Measurements from ENCODE around the gene GNB3.
A peak's percentile ranks its signal among the peaks of the same experiment; 100 is the strongest.

GNB3 gene

DNA sequence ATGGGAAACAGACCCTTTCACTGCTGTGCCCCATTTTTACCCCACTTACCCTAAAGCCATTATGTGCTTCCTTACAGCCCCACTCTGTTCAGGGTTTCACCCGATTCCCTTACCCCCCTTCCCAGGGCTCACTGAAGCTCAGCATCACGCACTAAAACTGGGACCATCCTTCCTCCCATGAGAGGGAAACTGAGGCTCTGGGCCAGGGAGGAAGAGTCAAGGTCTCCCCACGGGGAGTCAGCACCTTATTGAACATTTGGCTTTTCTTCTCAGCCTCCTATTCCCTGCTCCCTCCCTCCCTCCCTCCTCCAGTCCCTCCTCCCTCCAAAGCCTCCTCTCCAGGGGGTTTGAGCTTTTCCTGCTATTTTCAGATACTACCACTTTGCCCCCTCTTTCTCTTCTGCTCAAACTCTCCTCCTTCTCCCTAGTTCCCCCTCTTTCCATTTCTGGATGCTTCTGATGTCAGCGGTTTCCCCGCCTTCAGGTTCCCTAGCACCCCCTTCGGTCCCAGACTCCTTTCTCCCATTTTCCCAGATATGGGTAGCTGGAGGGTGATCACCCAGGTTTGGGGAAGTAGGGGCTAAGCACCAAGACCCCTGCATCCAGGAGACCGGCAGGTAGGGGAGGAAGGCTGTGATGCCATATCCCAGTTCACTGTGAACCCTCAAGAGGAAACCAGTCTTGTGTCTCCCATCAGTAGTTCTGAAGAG is 18.1 kb upstream of the GNB3 start:
- Histone ChIP-seq H3K27ac (no peak overlapping the region), H3K4me3 (peak overlapping the region in 1 of 7 experiments; percentile 29)

DNA sequence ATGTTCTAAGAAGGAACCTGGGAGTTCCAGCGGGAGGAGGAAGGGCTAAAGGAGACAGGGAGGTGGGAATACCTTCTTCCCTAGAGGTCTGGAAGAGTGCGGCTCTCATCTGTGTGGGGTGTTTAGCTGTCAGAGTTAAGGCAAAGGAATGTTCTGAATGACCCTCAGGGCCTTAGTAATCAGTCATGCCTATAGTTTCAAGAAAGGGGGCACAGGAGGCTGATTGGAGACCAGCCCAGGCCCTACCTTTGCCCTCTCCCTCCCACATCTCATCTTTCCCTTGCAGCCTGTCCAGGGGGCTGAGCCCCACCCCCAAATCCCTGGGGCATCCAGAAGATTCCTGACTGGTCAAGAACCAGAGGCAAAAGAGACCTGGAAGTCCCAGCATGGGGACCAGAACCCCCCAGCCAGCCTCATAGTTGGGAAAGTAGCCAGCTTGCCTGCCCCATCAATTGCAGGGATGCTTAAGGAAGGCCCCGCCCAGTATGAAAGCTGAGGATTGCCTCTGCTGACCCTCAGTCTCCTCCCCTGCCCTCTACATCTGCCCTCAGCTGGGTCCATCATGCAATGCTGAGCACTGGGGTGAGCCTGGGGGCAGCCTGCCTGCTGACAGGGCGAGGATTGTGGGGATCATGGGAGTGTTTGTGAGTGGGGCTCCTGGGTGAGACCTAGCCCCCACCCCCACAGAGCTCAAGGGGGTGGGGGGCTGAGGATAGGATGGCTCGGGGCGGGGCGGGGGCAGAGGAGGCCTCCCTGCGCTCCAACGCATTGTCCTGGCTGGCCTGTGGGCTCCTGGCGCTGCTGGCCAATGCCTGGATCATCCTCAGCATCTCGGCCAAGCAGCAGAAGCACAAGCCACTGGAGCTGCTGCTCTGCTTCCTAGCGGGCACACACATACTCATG is 17.3 kb upstream of the GNB3 start:
- Histone ChIP-seq H3K27ac (no peak overlapping the region), H3K4me3 (no peak overlapping the region)

DNA sequence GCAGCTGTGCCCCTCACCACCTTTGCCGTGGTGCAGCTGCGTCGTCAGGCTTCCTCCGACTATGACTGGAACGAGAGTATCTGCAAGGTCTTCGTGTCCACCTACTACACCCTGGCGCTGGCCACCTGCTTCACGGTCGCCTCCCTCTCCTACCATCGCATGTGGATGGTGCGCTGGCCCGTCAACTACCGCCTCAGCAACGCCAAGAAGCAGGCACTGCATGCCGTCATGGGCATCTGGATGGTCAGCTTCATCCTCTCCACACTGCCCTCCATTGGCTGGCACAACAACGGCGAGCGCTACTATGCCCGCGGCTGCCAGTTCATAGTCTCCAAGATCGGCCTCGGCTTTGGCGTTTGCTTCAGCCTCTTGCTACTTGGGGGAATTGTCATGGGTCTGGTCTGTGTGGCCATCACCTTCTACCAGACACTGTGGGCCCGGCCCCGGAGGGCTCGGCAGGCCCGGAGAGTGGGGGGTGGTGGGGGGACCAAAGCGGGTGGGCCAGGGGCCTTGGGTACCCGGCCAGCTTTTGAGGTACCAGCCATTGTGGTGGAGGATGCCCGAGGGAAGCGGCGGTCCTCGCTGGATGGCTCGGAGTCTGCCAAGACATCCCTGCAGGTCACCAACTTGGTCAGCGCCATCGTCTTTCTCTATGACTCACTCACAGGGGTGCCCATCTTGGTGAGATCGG is 16.5 kb upstream of the GNB3 start:
- Histone ChIP-seq H3K4me3 (no peak overlapping the region), H3K27ac (no peak overlapping the region)

DNA sequence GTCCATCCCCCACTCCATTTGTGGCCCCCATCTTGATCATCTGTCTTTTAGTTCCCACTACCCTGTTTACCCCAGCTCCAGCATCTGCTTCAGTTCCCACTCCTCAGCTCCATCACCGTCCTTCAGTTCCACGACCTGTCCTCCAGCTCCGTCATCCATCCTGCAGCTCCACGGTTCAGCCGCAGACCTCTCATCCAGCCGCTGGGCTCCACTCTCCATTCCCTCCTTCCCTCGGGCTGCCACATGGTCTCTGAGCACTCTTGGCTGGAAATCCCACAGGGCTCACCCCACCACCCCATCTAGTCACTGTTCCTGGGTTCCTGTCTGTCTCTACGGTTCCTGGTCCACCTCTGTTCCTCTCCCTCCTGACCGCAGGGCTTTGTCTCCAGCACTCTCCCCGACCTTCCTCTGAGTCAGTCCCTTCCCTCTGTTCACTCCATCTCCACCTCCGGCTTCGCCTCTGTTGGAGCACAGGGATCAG is 15.8 kb upstream of the GNB3 start:
- no peak overlapping the region for H3K4me3 ChIP-seq
- H3K27ac ChIP-seq = peak overlapping the region in 1 of 21 experiments; percentile 22

DNA sequence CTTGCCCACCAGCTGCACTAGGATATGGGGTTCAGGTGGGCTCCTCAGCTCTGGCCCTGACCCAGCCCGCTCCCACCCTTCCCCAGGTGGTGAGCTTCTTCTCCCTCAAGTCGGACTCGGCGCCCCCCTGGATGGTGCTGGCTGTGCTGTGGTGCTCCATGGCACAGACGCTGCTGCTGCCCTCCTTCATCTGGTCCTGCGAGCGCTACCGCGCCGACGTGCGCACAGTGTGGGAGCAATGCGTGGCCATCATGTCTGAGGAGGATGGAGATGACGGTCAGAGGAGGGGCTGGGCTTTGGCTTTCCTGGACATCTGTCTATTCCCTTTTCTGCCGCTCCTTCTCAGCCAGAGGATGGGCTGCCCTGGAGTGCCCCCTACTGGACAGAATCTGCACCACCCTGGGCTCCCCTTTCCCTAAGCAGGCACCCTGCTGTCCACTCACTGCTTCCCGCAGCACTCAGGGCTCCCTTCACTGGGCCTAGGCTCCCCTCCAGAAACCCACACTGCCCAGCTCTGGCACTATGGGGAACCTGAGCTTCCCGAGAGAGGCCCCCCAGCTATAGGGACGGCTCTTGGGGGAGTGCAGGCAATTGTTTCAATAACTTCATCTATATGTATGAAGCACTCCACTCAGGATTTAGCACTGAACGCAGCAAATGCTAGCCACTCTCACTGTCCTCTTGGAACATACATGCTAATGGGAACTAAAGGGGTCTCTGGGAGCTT is 15.2 kb upstream of the GNB3 start:
- H3K27ac ChIP-seq = peak overlapping the region in 1 of 21 experiments; percentile 22
- no peak overlapping the region for H3K4me3 ChIP-seq

DNA sequence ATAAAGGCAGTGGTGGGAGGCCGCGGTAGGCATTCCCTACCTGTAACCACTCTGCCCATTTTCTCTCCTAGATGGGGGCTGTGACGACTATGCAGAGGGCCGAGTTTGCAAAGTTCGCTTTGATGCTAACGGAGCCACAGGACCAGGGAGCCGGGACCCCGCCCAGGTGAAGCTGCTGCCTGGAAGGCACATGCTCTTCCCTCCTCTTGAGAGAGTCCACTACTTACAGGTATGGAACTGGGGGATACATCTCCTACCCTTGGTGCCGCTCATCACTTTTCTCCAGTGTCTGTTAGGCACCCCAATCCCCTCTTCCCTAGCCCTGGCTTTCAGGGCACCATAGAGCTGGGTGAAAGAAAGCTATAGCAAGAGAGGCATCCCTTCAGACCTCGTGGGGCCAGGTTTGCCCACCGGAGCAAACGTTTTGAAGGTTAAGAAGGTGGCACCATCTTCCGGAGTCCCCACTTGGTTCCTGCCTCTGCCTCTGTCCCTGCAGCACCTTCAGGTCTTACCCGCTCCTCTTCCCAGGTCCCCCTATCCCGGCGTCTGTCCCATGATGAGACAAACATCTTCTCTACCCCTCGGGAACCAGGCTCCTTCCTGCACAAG is 14.5 kb upstream of the GNB3 start:
- no peak overlapping the region for H3K27ac ChIP-seq
- no peak overlapping the region for H3K4me3 ChIP-seq

DNA sequence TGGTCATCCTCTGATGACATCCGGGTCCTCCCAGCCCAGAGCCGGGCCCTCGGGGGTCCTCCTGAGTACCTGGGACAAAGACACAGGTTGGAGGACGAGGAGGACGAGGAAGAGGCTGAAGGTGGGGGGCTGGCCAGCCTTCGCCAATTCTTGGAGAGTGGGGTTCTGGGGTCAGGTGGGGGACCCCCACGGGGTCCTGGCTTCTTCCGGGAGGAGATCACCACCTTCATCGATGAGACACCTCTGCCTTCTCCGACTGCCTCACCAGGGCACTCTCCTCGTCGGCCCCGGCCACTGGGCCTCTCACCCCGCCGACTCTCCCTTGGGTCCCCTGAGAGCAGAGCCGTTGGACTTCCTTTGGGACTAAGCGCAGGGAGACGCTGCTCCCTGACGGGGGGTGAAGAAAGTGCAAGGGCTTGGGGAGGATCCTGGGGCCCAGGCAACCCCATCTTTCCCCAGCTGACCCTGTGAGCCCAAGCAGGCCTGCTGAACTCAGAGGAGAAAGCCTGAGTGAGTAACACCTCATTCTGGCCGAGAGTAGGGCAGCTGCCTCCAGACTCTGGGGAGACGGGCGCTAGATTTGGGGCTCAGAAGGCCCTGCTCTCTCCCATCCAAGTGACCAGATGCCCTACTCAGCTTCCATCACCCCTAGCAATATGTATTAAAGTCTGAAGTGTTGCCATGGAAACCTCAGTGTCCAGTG is 13.8 kb upstream of the GNB3 start:
- Histone ChIP-seq H3K4me3 (no peak overlapping the region), H3K27ac (peak overlapping the region in 5 of 21 experiments; percentile 15 to 57 (median 29))

DNA sequence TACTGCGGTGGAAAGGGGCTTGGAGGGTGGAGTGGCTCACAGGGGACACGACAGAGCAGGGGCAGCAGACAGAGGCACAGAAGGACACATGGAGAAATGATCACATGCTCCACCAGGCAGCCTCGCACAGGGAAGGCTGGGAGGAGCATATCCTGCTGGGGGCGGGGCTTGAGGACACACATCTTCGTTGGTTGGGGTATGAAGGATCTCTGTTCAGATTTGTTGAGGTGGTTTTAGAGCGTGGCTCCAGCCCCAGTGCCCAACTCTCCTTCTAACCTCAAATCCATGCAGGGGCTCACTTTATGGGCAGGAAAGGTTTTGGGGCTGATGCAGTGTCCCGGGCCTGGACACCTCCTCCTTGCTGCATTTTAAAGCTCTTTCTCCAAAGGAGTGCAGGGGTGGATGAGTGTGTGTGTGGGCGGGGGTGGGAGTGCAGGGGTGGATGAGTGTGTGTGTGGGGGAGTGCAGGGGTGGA is 13.3 kb upstream of the GNB3 start:
- H3K27ac ChIP-seq = peak overlapping the region in 6 of 21 experiments; percentile 15 to 71 (median 36)
- no peak overlapping the region for H3K4me3 ChIP-seq

DNA sequence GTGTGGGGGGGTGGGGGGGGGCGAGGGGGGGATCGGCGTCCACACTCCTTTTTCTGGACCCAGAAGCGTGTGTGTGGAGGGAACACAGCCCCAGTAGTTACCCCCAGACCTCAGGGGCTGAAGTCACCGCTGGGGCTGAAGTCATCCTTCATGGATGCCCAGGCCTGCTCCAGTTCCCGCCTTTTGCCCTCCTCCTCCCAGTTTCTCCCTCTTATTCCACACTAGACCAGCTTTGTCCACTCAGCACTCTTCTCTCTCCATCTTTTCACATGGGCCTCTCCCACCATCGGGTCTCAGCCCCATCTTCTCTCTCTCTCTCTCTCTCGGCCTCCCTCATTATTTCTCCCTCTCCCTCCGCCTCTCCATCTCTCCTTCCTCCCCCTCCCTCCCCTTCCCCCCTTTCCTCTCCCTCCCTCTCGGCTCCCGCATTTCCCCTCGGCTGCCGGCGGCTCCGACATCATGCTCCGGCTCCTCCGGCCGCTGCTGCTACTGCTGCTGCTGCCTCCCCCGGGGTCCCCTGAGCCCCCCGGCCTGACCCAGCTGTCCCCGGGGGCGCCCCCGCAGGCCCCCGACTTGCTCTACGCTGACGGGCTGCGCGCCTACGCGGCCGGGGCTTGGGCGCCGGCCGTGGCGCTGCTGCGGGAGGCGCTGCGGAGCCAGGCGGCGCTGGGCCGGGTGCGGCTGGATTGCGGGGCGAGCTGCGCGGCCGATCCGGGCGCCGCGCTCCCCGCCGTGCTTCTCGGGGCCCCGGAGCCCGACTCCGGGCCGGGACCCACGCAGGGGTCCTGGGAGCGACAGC is 12.5 kb upstream of the GNB3 start, which contains the start of gene P3H3:
TSS of gene P3H3 (plus strand) at position 426 of the 799 bp plus-strand sequence. CDS start at position 460, 34 bp downstream.
- Histone ChIP-seq H3K4me3 (peak within 1 kb of the TSS; percentile 50 to 69 (median 57)), H3K27ac (peak within 1 kb of the TSS in 20 of 21 experiments; percentile 39 to 92 (median 74))

DNA sequence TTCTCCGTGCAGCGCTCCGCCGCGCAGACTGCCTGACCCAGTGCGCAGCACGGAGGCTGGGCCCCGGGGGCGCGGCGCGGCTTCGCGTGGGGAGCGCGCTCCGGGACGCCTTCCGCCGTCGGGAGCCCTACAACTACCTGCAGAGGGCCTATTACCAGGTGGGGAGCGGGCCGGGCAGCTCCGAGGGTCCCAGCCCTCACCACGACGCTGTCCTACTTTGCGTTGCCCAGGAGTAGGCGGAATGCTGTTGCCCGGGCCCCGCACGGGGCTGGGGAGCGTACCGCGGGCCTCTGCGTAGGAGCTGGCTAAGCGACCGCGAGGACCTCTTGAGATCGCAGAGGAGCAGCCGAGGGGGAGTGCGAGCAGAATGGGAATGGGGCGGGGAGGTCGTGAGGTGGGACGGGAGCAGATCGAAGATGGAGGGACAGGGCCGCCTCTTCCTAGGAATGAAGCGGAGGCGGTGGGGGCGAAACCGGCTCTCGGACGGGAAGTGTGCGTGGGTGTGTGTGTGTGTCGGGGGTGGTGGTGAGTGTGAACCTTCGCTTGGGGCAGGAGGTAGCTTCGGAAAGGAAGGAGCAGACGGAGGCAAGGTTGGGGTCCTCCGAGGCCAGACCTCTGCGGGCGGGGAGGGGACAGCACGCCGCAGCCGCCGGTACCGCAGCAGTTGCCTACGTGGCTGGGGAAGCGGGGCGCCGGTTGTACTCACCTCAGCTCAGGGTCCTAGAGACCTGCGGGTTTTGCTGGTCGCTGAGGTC is 11.8 kb upstream of the GNB3 start:
- Histone ChIP-seq H3K4me3 (peak overlapping the region; percentile 50 to 69 (median 57)), H3K27ac (peak overlapping the region in 20 of 21 experiments; percentile 39 to 92 (median 74))

DNA sequence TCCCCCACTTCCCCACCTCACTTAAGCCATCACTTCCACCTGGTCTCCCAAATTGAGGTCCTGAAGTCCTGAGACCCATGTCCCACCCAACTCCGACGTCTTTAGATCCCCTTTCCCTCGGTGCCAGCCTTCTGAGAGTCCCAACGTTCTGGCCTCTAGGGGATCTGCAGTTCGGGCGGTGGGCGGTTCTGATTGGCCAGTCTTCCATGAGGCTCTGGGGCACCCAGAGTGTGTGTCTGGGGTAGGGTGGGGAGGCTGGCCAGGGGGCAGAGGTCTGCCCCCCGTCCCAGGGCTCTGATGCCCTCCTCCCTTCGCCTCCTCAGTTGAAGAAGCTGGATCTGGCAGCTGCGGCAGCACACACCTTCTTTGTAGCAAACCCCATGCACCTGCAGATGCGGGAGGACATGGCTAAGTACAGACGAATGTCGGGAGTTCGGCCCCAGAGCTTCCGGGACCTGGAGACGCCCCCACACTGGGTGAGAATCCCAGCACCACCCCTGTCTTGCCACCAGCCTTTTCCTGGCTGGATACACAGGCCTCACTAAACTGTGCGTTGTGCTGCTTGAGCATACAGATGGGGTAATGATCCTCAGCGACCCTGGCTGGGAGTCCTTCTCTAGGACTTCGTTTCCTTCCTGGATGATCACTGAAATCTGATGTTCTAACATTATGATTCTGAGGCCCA is 11.0 kb upstream of the GNB3 start:
- H3K4me3 ChIP-seq = peak overlapping the region; percentile 50 to 69 (median 57)
- H3K27ac ChIP-seq = peak overlapping the region in 17 of 21 experiments; percentile 39 to 92 (median 77)

DNA sequence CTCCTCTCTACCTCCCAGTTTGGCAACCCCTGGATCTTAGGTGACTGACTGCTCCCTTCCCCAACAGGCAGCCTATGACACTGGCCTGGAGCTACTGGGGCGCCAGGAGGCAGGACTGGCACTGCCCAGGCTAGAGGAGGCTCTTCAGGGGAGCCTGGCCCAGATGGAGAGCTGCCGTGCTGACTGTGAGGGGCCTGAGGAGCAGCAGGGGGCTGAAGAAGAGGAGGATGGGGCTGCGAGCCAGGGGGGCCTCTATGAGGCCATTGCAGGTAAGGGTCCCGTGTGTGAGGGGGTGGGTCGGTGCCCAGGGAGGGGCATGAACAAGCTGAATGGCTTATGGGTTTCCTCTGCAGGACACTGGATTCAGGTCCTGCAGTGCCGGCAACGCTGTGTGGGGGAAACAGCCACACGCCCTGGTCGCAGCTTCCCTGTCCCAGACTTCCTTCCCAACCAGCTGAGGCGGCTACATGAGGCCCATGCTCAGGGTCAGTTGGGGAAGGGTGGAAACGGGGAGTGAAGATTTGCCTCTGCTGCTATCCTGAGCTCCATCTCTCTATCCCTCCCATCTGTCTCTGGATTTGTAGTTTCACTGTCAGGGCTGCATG is 10.3 kb upstream of the GNB3 start:
- no peak overlapping the region for H3K4me3 ChIP-seq
- H3K27ac ChIP-seq = peak overlapping the region in 1 of 21 experiments; percentile 57

DNA sequence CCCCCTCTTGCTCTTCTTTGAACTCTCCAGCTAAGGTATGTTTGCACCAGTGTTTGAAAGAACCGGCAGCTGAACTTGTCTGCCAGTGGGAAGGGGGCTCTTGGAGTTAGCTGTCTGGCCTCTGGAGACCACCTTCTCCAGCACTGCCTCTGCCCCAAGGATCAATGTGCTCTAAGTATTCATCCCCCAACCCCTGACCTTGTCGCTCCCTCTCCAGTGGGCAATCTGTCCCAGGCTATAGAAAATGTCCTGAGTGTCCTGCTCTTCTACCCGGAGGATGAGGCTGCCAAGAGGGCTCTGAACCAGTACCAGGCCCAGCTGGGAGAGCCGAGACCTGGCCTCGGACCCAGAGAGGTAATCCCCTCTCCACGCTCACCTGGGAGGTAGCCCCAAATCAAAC is 9.7 kb upstream of the GNB3 start:
- Histone ChIP-seq H3K4me3 (no peak overlapping the region), H3K27ac (no peak overlapping the region)

DNA sequence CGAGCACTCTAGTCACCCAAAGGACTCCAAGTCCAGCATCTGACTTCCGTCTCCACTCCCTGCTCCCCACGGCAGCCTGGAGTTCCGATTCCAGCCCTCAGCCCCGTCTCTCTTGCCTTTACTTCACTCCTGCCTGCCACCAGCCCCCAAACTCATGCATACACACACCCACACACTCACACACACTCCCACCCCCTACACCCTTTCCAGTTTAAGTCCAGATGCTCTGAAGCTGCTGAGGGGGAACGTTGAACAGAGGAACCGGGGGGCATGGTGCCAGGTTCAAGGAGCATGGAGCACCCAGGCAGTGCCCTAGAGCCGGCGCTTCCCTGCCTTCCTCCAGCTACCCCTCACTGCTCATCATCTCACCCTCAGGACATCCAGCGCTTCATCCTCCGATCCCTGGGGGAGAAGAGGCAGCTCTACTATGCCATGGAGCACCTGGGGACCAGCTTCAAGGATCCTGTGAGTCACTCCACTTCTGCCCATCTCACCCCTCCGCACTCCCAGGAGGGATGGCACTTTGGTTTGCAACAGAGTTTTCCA is 9.2 kb upstream of the GNB3 start:
- Histone ChIP-seq H3K27ac (no peak overlapping the region), H3K4me3 (no peak overlapping the region)

DNA sequence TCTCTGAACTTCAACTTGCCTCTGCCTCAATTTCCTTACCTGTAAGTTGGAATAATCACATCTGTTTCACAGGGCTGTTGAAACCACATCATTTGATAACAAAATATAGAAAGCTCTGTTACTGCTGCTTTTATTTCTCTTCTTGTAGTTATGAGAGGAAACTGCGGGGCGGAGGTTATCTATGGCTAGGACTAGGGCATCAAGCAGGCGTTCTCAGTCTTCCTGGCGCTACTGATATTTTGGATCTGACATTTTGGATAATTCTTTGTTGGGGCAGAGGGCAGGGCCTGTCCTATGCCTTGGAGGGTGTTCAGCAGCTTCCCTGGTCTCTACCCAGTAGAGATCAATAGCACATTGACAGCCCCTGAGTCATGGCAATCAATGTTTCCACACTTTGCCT is 8.6 kb upstream of the GNB3 start:
- no peak overlapping the region for H3K27ac ChIP-seq
- H3K4me3 ChIP-seq = no peak overlapping the region
